ENCODE data around the gene MVD.

MVD gene

GRCh38 chr16:88605186-88606147 lies 57.4 kb downstream of the MVD start:
- no peaks in the 10 kb centered on the region for H3K9me3 ChIP-seq
- H3K36me3 ChIP-seq: peaks cover 31 to 91% (median 65%) of the 10 kb centered on the region in 3 donors
- no peaks in the 10 kb centered on the region for H3K4me1 ChIP-seq
- TF ChIP-seq CTCF (IDR thresholded peaks at IDR 0.05): no peak
- no peak for DNase-seq
- no peaks in the 10 kb centered on the region for H3K27me3 ChIP-seq
- intact Hi-C loops (cut with DNase I; ENCODE audit: low total_unique reads): no loop called here
- no peak overlapping the region for H3K4me3 ChIP-seq
- H3K27ac ChIP-seq: no peak overlapping the region

GRCh38 chr16:88602091-88602490 lies 60.8 kb downstream of the MVD start:
- intact Hi-C loops (cut with DNase I; ENCODE audit: low total_unique reads): no loop called here
- Histone ChIP-seq H3K27me3 (no peaks in the 10 kb centered on the region), H3K36me3 (peaks cover 43 to 87% (median 70%) of the 10 kb centered on the region in 3 donors), H3K4me3 (no peak overlapping the region), H3K9me3 (no peaks in the 10 kb centered on the region), H3K4me1 (no peaks in the 10 kb centered on the region), H3K27ac (no peak overlapping the region)
- no peak for DNase-seq
- TF ChIP-seq CTCF (IDR thresholded peaks at IDR 0.05): no peak

Measured in tibial artery (tissue), 4 donors.